GDM1 (cell line): ENCODE data around the gene NKD1.

Source experiments
- DNase-seq: peaks from one replicate; lab custom pipeline; 2025; lab: John Stamatoyannopoulos, UW

NKD1 gene

DNA sequence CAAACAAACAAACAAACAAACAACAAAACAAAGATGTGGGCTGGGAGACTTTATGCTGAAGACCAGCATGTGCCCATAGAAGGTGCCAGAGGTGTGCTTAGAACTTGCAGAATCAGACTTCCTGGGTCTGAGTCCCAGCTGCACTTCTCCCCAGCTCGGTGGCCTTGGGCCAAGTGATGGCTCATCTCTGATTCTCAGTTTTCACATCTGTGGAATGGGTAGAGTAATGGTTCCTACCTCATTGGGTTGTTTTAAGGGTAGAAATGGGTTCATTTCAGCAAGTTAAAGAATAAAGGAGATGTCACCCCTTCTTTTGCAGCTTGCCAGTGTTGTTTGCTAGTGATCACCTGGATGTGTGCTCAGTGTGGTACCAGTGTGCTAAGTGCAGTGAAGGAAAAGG lies 10.7 kb downstream of the NKD1 start:
- DNase-seq = no peak

DNA sequence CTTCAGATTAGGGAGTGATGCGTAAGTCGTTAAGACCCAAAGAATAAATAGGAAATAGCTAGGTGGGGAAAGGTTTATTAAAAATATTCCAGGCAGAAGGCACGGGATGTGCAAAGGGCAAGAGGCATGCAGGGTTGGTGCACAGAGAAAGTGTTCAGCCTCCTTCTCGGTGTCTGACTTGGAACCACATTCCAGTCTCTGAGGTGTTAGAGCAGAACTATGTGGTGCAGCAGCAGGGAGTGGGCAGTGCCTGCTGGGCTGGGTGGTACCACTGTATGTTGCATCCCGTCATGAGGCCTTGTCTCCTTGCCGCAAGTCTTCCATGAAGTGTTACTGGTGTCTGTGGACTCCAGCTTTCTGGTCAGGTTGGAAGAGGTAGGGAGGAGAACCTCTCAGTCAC lies 11.1 kb downstream of the NKD1 start:
- DNase-seq = no peak

DNA sequence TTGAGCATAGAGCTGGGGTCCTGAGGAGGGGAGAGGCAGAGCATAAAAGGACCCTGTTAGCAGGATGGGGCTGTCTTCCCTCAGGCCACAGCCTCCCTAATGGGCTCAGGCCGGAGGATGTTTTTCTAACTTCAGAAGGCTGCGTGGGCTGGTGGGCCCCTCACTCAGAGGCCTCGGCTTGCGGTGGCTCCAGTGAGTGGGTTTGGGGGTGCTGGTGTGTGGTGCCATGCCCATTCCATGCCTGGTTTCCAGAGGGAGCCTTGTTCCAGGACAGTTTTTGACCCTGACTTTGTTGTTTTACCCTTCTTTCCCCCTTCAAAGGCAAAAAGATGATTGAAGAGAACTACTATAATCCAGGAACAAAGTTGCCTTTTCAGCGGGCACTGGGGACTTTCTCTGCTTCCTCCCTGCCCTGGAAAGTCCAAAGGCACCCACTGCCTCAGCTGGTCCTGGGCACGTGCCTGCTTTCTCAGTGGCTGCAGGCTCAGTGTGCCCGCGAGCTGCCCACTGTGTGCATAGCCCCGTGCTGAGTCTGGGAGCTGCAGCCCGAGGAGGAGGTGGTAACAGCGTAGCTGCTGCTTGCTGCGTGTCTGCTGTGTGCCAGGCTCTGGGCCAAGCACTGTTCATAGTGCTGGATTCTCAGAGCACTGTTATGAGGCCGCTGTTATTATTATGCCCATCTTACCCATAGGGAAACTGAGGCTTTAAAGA lies 11.8 kb downstream of the NKD1 start:
- no peak for DNase-seq

DNA sequence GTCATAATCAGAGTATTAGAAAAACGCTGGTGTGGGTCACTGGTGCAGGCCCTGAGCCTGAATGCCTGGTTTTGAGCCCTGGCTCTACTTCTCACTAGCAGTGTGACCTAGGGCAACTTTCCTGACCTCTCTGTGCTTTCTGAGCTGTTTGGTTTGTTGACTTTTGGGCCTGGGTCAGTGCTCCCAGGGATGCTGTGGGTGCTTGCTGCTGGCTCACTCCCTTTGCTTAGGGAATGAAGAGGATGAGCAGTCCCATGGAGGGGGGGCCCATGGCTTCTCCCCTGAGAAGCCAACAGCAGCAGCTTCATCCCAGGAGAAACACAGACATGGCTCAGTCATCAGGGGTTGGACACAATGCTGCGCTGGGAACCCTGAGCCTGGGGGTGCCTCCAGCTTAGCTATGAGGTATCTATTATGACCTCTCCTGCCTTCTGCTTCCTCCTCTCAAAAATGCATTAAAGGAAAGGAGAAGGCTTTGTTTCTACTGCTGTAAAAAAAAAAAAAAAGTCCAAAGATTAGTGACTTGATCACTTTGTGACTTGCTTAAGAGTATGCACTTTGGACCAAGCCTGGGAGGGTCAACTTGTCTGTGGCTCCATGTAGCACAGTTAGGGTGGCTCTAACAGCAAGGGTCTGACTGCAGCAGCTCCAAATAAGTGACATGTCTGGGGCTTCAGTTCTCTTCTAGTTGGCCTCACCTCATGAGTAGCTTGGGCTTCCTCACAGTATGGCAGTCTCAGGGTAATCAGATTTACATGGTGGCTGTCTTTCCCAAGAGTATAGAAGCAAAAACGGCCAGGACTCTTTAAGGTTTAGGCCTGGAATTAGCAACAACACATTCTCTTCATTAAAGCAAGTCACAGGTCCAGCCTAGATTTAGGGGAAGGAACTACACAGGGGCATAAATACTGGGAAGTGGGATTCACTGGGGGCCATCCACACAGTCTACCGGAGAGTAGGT lies 13.0 kb downstream of the NKD1 start:
- DNase-seq = no peak

DNA sequence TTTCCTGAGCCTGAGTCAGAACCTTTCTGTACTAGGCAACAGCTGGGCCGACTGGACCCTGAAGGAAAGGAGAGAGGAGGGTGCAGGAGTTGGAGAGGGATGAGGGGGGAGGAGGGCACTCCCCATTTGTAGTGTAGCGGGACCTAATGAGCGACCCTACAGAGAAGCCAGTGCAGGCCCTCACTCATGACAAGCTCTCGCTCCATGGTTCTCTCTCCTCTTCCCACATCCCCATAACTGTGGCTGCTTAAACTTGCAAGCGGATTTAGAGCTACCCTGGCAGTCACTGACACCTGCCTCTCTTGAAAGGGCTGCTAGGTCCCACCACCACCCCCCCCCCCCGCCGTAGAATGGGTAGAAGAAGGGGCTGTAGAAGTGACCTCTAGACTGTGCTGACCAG lies 14.5 kb downstream of the NKD1 start:
- DNase-seq = no peak

DNA sequence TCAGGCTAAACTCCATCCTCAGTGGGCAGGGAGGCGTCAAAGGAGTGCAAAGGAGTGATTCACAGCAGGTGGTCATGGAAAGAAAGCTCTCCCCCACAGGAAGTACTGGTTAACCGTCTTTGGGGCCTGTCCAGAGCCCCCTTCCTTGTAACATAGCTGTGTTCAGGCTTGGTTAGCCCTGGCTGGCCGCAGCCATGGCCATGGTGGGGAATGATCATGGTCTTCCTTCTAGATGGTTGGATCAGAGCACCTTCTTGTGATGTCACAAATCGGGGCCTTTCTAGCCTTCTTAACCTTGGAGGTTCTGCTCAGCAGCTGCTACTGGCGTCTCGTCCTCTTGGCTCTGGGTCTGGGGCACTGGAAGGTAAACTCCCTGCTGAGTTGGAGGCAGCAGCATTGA lies 15.8 kb downstream of the NKD1 start:
- no peak for DNase-seq

DNA sequence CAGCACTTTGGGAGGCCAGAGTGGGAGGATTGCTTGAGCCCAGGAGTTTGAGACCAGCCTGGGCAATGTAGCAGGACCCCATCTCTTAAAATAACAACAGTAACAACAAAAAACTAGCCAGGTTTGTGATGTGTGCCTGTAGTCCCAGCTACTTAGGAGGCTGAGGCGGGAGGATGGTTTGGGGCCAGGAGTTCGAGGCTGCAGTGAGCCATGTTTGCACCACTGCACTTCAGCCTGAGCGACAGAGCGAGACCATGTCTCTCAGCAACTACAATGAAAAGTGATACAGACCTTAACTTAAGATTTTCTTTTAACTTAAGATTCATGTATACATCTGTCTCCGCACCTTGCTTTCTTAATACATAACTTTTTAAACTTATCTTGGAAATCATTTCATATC lies 17.2 kb downstream of the NKD1 start:
- DNase-seq = no peak

DNA sequence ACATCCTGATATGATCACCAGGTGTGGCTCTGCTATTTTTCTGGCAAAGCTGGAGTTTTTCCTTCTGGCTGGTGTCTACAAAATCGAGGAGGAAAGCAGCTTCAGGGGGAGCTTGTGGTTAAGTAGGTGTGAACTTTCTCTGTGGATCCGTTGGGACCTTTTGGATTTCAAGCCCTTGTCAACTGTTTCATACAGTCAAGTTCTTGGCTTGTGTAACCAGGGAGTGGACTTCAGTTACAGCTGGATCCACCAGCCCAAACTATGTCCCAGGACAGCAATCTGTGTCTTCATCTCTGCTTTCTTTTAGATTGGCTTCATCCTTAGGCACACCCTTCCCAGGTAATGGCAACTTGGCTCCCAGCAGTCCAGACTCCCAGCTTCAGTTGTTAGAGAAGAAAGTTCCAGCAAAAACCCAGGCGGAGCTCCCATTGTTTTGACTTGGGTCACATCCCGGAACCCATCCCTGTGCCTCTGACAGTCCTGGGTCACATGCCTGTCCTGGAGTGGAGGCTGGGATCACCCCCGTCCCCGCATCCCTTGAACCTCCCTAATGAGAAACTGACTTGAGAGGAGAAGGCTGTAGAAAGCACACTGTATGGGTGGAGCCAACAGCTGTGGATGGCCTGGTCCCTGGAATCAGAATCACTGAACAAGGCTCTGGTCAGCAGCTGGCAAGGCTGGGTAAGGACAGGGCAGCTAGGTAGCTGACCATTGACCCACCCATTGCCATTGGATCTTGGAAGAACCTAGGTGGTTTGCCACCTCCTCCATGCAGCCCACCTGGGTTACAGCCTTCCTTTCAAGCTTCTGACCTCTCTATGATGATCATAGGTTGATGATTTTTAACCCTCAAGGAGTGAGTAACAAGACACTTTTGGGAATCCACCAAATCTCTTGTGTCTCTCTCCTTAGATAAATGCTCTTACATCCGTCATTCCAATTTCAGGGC lies 18.1 kb downstream of the NKD1 start:
- DNase-seq = no peak

DNA sequence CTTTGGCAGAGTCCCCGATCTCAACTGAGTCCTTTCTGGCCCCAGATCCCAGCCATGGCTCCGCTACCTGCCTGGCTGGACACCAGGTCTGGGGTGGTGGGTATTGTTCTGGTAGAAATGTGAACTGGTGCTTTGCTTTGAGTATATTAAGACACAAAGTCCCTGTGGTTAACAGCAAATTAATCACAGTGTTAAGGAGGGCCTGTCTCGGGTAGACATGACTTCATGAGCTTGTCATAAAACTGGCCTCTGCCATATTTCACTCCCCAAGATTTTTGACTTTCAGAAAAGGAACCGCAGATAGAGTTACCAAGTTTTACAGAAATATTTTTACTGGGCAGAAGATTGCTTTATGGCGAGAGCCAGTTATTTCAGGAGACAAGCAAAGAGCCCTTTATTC lies 19.5 kb downstream of the NKD1 start:
- DNase-seq = no peak

DNA sequence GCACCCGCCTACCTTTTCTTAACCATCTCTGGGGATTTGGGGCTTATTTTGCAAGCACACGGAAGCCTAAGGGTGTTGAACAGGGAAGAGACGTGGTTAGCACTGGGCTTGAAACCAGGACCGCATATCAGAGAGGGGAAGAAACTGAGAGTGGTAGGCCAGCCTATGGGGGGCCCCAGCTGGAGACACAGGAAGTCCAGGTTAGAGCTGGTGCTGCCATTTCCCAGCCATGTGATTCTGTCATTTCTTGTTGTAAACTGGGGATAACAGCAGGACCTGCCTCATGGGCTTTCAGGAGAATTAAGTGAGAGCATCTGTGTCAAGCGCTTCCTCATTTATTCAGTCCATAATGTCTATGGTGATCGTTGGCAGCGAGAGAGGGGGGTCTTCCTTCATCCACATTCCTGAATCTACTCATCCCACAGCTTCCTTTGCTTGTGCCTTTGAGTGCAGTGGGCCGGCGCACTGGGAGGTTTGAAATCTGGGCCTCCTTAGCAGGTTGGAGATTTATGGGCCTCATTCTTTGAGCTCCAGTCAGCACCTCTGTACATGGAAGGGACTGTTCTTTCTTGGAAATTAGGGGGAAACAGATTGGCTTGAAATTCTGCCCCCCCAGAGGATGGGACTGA lies 20.1 kb downstream of the NKD1 start:
- DNase-seq = no peak

DNA sequence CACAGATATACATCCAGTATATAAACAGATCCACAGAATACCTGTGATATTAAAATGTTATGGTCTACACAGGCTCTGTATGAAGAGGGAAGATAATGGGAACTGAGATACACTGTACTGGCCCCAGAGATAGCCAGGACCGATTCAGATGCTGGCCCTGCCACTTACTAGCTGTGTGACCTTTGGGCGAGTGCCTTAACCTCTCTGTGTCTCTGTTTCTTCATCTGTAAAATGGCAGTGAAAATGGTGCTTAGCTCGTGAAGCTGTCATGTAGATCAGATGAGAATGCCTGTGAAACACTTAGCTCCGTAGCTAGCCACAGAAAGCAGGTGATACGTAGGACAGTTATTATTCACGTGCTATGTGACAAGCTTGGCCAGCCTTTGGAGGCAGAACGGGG lies 22.2 kb downstream of the NKD1 start:
- no peak for DNase-seq

DNA sequence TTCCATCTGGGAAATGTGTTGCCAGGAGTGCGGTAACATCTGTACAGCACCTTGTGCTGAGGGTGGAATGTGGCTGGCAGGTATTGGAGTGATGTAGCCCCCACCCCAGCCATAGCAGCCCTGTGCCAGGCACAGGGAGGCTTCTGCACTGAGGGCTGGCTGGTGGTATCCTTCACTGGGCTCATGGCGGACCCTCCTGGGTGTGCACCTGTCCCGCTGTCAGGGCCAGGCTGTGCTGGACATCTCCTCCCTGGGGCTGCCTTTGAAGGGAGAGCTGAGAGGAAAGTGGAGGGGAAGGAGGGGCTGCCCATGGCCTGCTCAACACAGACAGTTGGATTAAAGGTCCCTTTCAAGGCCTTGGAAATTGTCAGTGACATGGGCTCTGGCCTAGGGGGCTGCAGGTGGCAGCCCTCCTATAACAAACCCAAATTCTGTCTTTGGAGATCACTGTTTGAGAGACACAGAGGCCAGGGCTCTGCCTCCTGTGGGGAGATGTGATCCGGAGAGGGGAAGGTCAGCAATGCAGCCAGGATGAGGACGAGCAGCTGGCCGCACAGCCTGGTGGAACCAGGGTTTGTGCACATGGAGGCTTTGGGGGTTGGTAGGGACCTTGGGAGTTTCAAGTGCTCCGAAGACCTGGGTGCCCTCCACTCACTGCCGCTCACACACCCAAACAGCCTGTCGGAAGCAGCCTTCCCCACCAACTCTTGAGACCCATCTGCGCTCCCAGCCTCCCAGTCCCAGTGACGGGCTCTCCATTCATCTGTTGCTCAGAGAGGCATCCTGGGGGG lies 22.8 kb downstream of the NKD1 start:
- DNase-seq = no peak

DNA sequence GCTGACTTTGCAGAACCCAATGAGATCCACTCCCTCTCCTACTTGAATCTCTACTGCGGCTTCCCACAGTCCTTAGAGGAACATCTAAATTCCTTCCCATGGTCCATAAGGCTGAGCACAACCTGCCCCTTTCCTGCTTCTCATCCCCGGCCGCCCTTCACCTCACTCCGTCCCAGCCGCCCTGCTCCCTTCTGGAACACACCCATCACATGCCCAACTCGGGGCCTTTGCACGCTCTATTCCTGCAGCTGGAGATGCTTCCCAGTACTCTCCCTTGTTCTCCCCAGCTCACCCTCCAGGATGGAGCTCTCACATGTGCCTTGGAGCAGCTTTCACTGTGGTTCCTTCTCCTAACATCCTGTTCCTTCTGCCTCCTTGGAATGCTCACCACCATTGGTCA lies 23.6 kb downstream of the NKD1 start:
- no peak for DNase-seq

DNA sequence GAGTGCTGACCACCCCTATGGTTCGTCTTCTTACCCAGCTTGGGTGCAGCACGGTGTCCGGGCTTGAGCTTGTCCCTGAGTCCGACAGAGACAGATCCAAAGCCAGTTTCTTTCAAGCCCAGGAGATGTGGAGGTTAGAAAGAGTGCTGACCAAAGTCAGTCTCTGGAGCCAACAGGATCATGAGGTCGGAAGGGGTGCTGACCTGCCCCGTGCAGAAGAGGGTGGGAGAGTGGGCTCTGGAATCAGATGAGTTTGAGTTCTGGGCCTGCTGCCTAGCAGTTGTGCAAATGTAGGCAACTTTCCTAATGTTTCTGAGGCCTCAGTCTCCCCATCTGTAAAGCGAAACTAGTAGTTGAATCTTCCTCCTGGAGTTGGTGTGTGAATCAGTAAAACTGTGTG lies 24.5 kb downstream of the NKD1 start:
- DNase-seq = no peak

DNA sequence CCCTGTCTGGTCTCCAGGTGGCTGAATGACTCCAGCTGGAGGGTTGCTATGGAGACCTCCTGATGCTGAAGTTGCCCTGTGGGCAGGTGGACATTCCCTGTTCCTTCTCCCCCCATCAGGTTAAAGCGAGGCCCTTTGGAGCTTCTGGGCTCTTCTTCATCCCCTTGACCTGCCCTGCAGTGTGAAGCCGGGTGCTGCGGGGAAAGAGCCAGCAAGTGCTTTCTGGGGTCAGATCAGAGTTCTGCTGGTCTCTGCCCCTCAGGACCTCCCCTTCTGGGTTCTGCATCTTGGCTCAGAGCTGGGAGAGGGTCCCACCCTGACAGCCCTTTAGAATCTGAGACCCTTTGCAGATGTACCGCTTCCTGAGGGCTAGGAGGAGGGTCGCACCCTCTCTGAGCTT lies 25.1 kb downstream of the NKD1 start:
- DNase-seq = no peak

DNA sequence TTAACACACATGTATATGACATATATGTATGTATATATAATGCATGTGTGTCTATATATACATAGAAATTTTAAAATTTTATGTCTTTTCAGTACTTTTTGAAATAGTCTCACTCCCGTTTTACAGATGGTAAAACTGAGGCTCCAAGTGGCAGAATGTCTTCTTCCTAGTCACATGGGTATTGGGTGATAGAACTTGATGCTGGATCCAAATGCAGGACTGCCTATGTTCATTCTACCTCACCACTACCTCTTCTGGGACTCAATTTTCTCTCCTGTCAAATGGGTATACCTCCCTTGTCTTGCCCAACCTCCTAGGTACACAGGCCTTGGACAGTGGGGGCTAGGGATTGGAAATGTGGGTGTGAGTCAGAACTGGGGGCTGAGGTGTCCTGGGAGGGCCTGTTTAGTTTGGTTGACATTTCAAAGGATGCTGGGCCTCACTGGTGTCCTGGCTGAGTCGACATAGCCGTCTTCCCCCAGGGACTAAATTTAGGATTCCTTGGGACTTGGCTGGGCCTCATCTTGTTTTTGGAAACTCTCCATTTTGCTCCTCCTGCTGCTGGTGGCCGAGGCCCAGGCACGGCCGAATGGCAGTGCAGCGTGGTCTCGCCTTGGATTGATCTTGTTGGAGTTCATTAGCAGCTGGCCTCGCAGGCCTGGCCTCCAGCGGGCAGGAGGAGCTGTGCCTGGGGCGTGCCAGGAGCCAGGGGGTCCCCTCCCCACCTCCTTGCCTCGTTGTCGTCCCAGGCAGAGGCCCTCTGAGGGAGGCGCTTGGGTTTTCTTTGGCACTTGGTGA lies 25.9 kb downstream of the NKD1 start:
- DNase-seq = no peak

DNA sequence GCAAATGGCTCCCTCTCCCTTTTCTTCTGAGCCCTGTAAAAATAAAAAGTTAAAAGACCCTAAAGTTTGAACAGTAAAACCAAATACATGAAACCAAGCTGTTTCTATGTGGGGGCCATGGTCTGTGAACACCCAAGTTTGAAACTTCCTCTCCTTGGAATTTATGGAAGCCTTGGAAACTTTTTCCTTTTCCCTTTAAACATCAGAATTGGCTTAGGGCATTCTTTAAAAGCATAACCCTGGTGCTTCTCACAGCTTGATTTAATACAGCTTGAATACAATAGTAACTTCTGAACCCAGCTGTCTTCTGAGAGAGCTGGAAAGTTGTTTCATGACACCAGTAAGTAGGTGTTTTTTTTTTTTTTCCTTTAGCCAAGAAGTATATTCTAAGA lies 26.5 kb downstream of the NKD1 start:
- DNase-seq = no peak

DNA sequence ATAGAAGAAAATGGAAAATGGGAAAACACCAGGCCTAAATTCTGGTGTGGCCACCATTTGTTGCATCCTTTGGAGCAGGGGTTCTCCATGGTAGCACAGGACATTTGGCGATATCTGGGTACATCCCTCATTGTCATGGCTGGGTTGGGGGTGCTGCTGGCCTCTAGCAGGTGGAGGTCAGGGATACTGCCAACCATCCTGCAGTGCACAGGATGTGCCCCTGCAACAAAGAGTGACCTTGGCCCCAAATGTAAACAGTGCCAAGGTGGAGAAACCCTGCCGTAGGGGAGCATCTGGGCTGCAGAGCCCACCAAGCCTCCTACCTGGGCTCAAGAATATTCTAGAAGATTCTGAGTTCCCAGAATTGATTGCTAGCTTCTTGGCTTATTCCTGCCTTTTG lies 27.5 kb downstream of the NKD1 start:
- no peak for DNase-seq

DNA sequence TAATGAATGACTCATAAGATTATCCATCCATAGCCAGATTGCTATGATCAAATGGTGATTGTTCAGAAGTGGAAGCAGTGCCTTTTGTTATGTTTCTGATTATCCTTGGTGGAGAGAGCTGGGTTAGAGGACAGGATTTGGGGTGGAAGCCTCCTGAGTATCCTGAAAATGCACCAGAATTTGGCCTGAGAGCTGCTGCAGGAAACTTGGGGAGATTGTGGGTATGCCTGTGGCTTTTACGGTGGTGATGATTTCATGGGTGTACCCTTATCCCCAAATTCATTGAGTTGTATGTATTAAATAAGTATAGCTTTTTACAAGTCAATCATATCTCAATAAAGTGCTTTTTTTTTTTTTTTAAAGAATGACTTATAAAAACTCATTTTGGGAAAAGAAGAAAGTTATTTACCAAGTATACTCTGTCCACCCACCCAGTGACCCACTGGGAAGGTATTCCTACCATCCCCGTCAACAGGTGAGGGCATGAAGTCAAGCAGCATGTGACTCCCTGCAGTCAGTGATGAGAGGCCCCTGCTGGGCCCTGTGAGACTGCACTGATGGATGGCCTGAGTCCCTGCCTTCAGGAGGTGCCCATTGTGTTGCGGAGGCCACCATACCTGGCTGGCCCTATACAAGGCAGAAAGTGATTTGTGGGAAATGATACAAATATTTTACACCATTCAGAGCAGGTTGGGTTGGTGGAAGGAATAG lies 28.4 kb downstream of the NKD1 start:
- no peak for DNase-seq

DNA sequence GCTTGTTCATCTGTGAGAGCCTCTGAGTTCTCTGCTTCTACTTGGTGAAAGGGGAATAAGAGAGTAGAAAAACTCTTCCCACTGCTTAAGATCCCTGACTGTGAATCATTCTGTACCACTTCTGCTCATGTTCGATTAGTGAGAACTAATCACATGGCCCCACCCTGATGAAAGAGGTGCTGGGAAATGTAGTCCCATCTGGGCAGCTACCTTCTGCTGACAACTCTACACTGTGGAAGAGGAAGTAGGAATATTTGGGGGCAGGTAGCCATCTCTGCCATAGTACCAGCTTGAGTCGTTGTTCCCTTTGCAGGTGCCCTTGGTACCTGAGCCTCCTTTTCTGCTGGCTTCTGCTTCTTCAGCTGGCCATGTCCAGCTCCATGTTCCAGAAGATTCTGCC lies 29.9 kb downstream of the NKD1 start:
- no peak for DNase-seq
